ENCODE results near the gene C8G. TPM values are rescaled to one million over a fixed set of nuclear protein-coding genes. Genes with fewer than 3 reads are reported as not detected.

Gene C8G
- total and polyA plus RNA-seq, 2 donors: 1.0 to 1.2 TPM

DNA sequence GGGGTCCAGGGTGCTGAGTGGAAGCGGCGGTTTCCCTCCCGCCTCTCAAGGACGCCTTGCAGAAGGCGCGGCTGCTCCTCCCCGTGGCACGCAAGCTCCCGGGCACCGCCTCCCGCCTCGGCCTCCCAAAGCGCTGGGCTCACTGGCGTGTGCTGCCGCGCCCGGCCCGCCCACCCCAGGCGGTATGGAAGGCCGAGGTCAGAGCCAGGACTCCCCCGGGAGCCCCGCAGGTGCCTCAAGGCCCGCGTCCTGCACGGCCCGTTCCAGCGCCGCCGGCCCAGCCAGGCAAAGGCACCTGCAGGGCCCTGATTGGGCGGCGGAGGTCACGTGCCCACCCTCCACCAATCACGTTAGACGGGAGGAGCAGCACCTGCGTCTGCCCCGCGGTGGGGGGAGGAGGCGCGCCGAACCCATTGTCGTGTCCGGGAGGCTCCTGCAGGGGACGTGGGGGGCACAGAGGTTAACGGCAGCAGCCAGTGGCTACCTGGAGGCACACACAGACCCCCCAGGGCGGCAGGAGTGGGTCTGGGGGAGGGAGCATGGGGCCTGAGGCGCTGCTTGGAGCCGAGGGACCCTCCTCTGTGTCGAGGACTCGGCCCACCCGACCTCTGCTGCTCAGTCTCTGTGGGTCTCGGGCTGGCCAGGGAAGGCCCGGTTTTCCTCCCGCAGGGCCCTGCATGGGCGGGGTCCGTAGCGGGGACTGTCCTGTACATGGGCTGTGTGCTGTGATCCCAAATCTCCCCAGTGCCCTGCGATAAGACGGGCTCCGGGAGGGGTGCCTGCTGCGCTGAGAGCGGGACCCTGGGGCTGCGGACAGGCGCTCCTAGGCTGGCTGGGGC is 5.0 kb downstream of the C8G start:
- DNase-seq (ENCODE audit: extremely low spot score): peak; percentile 76
- H3K36me3 ChIP-seq (ENCODE audit: insufficient read depth): no peaks in the 10 kb centered on the region
- no peaks in the 10 kb centered on the region for H3K4me1 ChIP-seq (ENCODE audit: insufficient read depth)
- peak overlapping the region; percentile 49 for H3K4me3 ChIP-seq (ENCODE audit: low read depth, low read length)
- peak overlapping the region; percentile 71 for H3K27ac ChIP-seq (ENCODE audit: low read depth)
- WGBS: 2% methylated on average over 63 of the region's 63 CpGs

DNA sequence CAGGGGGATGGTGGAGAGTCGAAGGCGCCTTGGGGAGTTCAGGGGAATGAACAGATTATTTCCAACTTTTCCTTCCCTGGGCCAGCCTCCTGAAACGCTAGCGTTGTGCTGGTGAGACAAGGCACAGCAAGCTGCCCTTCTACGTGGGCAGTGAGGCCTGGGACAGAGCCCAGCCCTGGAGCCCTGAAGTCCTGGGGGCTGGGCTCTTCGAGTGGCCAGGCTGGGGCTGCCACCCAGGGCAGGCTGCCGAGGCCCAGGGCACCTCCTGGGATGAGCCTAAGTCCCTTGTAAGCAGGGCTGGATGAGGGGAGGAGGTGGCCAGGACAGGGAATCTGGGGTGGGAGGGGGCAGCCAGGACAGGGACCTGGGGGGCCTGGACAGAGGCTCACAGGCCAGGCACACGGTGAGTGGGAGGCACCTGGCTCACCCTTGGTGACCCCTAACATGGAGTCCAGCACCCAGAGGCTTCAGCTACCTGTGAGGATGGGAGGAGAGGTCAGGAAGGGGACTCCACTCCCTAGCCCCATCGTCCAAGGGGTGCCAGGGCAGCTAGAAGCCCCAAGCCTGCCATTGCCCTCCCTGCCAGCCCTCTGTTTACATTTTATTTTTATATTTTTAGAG is 5.7 kb downstream of the C8G start:
- no peak for DNase-seq (ENCODE audit: extremely low spot score)
- H3K4me1 ChIP-seq (ENCODE audit: insufficient read depth): no peaks in the 10 kb centered on the region
- peak overlapping the region; percentile 49 for H3K4me3 ChIP-seq (ENCODE audit: low read depth, low read length)
- 50% methylated on average over 9 of the region's 9 CpGs for WGBS
- H3K27ac ChIP-seq (ENCODE audit: low read depth): no peak overlapping the region
- no peaks in the 10 kb centered on the region for H3K36me3 ChIP-seq (ENCODE audit: insufficient read depth)

DNA sequence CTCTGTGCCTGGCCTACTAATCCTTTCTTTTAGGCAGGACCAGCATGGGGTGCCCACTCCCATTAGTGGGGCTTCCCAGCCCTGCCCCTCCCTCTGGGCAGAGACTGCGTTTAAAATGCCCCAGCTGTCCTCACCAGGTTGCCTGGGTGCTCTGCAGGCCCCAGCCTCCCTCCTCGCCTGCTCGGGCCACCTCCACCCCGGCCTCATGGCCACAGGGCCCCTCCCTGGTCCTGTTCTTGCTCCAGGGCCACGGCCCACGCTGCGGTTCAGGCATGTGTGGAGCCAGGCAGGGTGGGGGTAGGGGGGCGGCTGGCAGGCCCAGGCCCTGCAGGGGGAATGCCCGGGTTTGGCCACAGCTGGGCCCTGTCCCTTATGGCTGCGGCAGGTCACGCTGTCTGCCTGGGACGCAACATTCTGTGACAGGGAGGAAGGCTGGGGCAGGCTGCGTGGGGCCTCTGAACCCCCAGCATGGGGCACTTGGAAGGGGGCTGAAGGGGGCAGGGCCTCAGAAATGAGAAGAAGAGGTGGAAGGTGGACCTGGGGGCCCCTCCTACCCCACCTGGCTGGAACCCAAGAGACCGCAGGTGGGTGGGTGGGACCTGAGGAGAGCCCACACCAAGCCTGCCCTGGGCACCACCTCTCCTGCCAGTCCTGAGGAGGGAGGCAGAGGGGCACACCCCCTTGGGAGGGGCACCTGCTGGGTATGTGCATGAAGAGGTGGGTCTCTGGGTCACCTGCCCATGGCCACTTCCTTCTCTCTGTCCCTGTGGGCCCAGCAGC is 6.7 kb downstream of the C8G start, which contains the start of gene LCN12:
LCN12 (plus strand) TSS at position 733 of the 780 bp plus-strand sequence. CDS start 55 bp downstream, outside the sequence.
- Histone ChIP-seq H3K27ac (ENCODE audit: low read depth) (no peak within 1 kb of the TSS), H3K4me3 (ENCODE audit: low read depth, low read length) (no peak within 1 kb of the TSS), H3K36me3 (ENCODE audit: insufficient read depth) (no peaks in the 10 kb centered on the region), H3K4me1 (ENCODE audit: insufficient read depth) (no peaks in the 10 kb centered on the region)
- 80% methylated on average over 14 of the region's 14 CpGs for WGBS
- no peak for DNase-seq (ENCODE audit: extremely low spot score)

DNA sequence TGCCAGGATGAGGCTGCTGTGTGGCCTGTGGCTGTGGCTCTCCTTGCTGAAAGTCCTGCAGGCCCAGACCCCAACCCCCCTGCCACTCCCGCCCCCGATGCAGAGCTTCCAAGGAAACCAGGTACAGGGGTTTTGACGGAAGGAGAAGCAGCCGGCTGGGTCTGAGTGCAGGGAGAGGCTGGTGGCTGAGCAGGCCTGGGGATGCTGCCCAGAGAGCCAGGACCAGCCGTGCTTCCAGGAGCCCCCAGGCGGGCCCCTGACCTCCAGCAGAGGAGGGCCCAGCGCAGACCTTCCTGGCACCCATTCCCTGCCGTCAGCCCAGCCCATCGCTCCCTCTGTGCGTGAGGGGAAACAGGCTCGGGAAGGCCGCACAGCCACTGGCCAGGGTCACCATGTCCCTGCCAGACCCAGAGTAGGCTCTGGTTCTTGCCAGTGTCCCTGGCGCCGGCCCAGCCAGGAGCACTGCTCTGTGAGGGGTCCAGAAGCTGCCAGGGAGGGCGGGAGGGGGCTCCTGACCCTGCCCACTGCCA is 7.3 kb downstream of the C8G start:
- no peak overlapping the region for H3K27ac ChIP-seq (ENCODE audit: low read depth)
- no peak for DNase-seq (ENCODE audit: extremely low spot score)
- H3K4me3 ChIP-seq (ENCODE audit: low read depth, low read length): no peak overlapping the region
- no peaks in the 10 kb centered on the region for H3K4me1 ChIP-seq (ENCODE audit: insufficient read depth)
- H3K36me3 ChIP-seq (ENCODE audit: insufficient read depth): no peaks in the 10 kb centered on the region
- WGBS: 60% methylated on average over 15 of the region's 15 CpGs

DNA sequence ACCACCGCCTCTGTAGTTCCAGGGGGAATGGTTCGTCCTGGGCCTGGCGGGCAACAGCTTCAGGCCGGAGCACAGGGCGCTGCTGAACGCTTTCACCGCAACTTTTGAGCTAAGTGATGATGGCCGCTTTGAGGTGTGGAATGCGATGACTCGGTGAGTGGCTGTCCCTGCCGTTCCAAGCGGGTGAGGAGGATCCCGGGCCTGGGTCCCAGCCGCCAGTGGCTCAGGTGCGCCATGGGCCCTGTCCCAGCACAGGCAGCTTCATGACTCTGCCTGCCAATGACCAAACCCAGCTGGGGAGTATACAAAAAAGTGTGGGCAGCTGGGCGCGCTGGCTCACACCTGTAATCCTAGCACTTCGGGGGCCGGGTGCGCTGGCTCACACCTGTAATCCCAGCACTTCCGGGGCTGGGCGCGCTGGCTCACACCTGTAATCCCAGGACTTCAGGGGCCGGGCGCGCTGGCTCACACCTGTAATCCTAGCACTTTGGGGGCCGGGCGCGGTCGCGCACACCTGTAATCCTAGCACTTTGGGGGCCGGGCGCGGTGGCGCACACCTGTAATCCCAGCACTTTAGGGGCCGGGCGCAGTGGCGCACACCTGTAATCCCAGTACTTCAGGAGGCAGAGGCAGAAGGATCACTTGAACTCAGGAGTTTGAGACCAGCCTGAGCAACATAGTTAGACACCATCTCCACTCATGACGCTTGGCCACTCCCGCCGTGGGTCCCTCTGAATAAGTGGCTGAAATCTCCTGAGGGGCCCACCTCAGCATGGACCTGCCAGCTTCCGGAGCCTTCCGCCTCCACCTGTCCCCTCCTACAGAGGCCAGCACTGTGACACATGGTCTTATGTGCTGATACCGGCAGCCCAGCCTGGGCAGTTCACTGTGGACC is 8.1 kb downstream of the C8G start:
- Histone ChIP-seq H3K4me3 (ENCODE audit: low read depth, low read length) (no peak overlapping the region), H3K4me1 (ENCODE audit: insufficient read depth) (no peaks in the 10 kb centered on the region), H3K36me3 (ENCODE audit: insufficient read depth) (no peaks in the 10 kb centered on the region), H3K27ac (ENCODE audit: low read depth) (no peak overlapping the region)
- 91% methylated on average over 44 of the region's 44 CpGs for WGBS
- DNase-seq (ENCODE audit: extremely low spot score): no peak

DNA sequence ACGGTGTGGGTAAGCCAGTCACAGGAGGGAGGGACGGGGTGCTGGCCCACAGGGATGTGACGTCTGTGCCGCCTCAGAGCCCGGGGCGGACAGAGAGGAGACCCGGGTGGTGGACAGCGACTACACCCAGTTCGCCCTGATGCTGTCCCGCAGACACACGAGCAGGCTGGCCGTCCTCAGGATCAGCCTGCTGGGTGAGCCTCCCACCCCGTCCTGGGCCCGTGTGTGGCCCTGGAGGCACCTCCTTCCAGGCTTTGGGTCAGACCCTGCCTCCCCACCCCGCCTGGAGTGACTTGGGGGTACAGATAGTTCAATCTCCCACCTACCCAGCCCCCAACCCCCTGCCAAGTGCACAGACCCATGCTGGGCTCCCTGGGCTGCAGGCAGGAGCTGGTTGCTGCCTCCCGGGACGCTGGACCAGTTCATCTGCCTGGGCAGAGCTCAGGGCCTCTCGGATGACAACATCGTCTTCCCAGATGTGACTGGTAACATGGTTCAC is 8.8 kb downstream of the C8G start:
- H3K36me3 ChIP-seq (ENCODE audit: insufficient read depth): no peaks in the 10 kb centered on the region
- H3K4me1 ChIP-seq (ENCODE audit: insufficient read depth): no peaks in the 10 kb centered on the region
- DNase-seq (ENCODE audit: extremely low spot score): no peak
- WGBS: 80% methylated on average over 19 of the region's 19 CpGs
- no peak overlapping the region for H3K4me3 ChIP-seq (ENCODE audit: low read depth, low read length)
- no peak overlapping the region for H3K27ac ChIP-seq (ENCODE audit: low read depth)

DNA sequence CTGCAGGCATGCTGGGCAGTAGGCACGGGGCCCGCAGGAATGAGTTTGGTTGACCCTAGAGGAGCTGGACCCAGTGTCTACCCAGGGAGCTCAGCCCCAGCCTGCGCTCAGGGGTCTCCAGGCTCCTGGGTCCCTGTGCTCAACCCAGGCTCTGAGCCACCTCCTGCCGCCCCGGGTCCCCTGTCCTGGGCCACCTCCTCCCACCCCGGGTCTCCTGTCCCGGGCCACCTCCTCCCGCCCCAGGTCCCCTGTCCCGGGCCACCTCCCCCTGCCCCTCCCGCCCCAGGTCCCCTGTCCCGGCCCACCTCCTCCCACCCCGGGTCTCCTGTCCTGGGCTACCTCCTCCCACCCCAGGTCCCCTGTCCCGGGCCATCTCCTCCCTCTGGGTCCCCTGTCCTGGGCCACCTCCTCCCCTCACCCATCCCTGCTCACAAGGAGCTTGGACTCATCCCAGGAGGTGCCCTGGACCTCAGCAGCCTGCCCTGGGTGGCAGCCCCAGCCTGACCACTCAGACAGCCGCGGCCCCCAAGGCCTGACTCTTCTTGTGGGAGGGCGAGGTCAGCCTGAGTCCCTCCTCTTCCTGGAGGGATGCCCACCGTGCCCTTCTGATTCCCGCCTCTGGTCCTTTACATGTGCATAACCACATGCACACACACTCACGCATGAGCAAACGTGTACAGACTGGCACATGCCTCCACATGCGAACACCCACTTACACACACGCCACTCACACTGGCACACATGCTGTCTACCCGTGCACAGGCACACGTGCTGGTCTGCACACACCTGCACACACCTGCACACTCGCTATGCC is 9.4 kb downstream of the C8G start:
- Histone ChIP-seq H3K27ac (ENCODE audit: low read depth) (no peak overlapping the region), H3K4me1 (ENCODE audit: insufficient read depth) (no peaks in the 10 kb centered on the region), H3K4me3 (ENCODE audit: low read depth, low read length) (no peak overlapping the region), H3K36me3 (ENCODE audit: insufficient read depth) (no peaks in the 10 kb centered on the region)
- no peak for DNase-seq (ENCODE audit: extremely low spot score)
- 83% methylated on average over 25 of the region's 25 CpGs for WGBS

DNA sequence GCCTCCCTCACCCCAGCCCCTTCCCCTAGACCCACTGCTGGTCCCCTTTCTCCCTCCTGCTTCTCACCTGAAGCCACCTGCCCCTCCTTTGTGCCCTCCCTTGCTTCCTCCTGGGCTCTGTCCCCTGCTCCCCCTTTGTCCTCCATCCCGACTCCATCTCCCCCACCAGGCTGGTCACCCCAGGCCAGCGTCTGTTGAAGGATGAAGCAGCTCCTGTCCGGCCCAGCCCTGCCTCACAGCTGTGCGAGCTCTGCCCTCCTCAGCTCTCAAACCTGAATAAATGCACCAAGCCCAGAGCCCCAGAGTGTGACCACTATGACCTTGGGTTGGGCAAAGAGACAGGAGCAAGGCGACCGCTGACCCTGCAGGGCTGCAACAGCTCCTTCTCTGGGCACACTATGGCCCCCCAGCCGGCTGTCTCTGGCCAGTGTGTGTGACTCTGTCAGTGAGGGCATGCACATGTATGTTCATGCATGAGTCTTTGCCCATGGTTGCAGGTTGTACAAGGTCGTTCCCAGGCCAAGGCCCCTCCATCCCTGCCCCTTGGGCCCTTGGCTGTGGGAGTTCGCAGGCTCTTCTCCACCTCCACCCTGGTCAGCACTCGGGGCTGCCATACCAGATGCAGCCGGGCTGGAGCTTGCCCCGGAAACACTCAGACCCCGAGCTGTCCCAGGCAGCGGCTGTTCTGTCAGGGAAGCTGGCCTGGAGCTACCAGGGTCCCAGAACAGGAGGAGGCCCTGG is 10.3 kb downstream of the C8G start:
- H3K27ac ChIP-seq (ENCODE audit: low read depth): no peak overlapping the region
- H3K36me3 ChIP-seq (ENCODE audit: insufficient read depth): no peaks in the 10 kb centered on the region
- 82% methylated on average over 14 of the region's 14 CpGs for WGBS
- no peaks in the 10 kb centered on the region for H3K4me1 ChIP-seq (ENCODE audit: insufficient read depth)
- H3K4me3 ChIP-seq (ENCODE audit: low read depth, low read length): no peak overlapping the region
- DNase-seq (ENCODE audit: extremely low spot score): no peak

DNA sequence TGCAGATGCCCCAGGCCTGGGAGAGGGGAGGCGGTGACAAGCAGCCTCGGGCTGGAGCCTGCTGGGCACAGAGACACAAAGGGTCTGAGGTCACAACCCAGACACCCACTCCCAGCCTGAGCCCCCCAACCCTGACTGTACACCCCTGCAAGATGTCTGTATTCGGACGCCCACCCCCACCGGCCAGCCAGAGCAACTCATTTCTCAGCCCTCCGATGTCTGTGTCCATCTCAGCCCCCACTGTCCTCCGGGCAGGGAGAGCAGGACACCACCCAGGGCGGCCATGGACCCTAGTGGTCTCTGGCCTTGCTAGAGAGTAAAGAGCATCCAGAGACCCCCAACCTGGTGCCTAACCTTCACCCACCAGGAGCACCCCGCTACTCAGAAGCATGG is 10.9 kb downstream of the C8G start:
- no peak overlapping the region for H3K27ac ChIP-seq (ENCODE audit: low read depth)
- H3K4me3 ChIP-seq (ENCODE audit: low read depth, low read length): no peak overlapping the region
- H3K36me3 ChIP-seq (ENCODE audit: insufficient read depth): no peaks in the 10 kb centered on the region
- no peak for DNase-seq (ENCODE audit: extremely low spot score)
- H3K4me1 ChIP-seq (ENCODE audit: insufficient read depth): no peaks in the 10 kb centered on the region
- 91% methylated on average over 9 of the region's 9 CpGs for WGBS

DNA sequence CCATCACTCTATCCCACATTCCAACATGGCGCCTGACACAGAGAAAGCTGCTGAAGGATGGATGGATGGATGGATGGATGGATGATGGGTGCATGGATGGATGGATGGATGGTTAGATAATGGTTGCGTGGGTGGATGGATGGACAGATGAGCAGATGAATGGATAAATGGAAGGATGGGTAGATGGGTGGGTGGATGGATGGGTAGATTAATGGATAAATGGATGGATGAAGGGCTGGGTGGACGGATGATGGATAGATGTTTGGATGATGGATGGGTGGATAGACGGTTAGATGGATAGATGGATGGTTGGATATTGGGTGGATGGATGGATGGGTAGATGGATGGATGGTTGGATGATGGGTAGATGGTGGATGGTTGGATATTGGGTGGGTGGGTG is 11.6 kb downstream of the C8G start:
- Histone ChIP-seq H3K4me3 (ENCODE audit: low read depth, low read length) (no peak overlapping the region), H3K4me1 (ENCODE audit: insufficient read depth) (no peaks in the 10 kb centered on the region), H3K36me3 (ENCODE audit: insufficient read depth) (no peaks in the 10 kb centered on the region), H3K27ac (ENCODE audit: low read depth) (no peak overlapping the region)
- no peak for DNase-seq (ENCODE audit: extremely low spot score)
- WGBS: 95% methylated on average over 4 of the region's 4 CpGs

DNA sequence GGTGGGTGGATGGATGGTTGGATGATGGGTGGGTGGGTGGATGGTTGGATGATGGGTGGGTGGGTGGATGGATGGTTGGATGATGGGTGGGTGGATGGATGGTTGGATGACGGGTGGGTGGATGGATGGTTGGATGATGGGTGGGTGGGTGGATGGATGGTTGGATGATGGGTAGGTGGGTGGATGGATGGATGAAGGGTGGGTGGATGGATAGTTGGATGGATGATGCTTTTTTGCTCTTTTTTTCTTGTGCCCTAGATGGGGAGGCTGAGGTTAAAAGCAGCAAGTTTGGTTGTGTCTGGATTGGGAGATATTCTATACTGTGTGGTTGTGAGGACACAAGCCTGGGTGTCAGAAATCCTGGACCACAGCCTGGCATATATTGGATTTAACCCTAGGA is 12.4 kb downstream of the C8G start:
- Histone ChIP-seq H3K4me3 (ENCODE audit: low read depth, low read length) (no peak overlapping the region), H3K27ac (ENCODE audit: low read depth) (no peak overlapping the region)
- 93% methylated on average over 1 of the region's 1 CpG for WGBS

More for the DNA sequence above, 12.4 kb downstream of the C8G start:
- DNase-seq (ENCODE audit: extremely low spot score): no peak
- H3K4me1 ChIP-seq (ENCODE audit: insufficient read depth): no peaks in the 10 kb centered on the region
- H3K36me3 ChIP-seq (ENCODE audit: insufficient read depth): no peaks in the 10 kb centered on the region
